Astrocyte (in vitro differentiated cells and primary cell): Measurements from ENCODE around the gene RECQL5. TPM values are rescaled to one million over a fixed set of nuclear protein-coding genes. Genes with fewer than 3 reads are reported as not detected.
"Not testable (repeated sequence)": the region's sequence is repeated elsewhere in the genome, so short reads cannot be mapped to it uniquely, and the experiment has no call there.

Experiments
- DNase-seq: peaks from one replicate; pipeline ENCODE4 v3.0.0-alpha.2; 2010; ENCODE audit warnings: low read depth
- FAIRE-seq: peaks from 2 replicates; lab custom pipeline; 2011; peaks lifted over from hg19 to GRCh38; lab: Jason Lieb, UNC
- H2AFZ ChIP-seq: 2 replicates; pipeline ENCODE4 v1.6.0; 2012; ENCODE audit warnings: low read depth, low read length, inconsistent platforms
- H3K27ac ChIP-seq: 2 replicates; pipeline ENCODE4 v1.5.1; 2011; ENCODE audit warnings: low read depth, low read length, inconsistent platforms
- H3K27me3 ChIP-seq: 2 replicates; pipeline ENCODE4 v1.6.0; 2011; ENCODE audit warnings: low read length, inconsistent platforms; ENCODE audit not compliant: insufficient read depth
- H3K36me3 ChIP-seq: 2 replicates; pipeline ENCODE4 v1.5.1; 2011; ENCODE audit warnings: low read length, inconsistent platforms; ENCODE audit not compliant: insufficient read depth
- H3K4me1 ChIP-seq: 2 replicates; pipeline ENCODE4 v1.5.1; 2011; ENCODE audit warnings: low read length, inconsistent platforms; ENCODE audit not compliant: insufficient read depth
- H3K4me2 ChIP-seq: 2 replicates; pipeline ENCODE4 v1.6.0; 2012; ENCODE audit warnings: low read length, inconsistent platforms
- H3K4me3 ChIP-seq: 2 replicates; pipeline ENCODE4 v1.5.1; 2011; ENCODE audit warnings: low read depth, mild to moderate bottlenecking, low read length, inconsistent platforms; ENCODE audit not compliant: insufficient read depth
- H3K79me2 ChIP-seq: 2 replicates; pipeline ENCODE4 v1.6.0; 2012; ENCODE audit warnings: mild to moderate bottlenecking, low read length, inconsistent platforms; ENCODE audit not compliant: insufficient read depth
- H3K9ac ChIP-seq: 2 replicates; pipeline ENCODE4 v1.6.0; 2012; ENCODE audit warnings: mild to moderate bottlenecking, low read length, inconsistent platforms
- H3K9me3 ChIP-seq: 2 replicates; pipeline ENCODE4 v1.5.1; 2012; ENCODE audit warnings: low read depth, mild to moderate bottlenecking, low read length, inconsistent platforms; ENCODE audit not compliant: insufficient read depth
- H4K20me1 ChIP-seq: 2 replicates; pipeline ENCODE4 v1.6.0; 2012; ENCODE audit warnings: low read length, inconsistent platforms; ENCODE audit not compliant: insufficient read depth
- H3K27ac Mint-ChIP-seq: one replicate; pipeline ENCODE4 v1.8.0; 2021; ENCODE audit warnings: mild to moderate bottlenecking, mixed read lengths; ENCODE audit not compliant: unreplicated experiment
- H3K27me3 Mint-ChIP-seq: one replicate; pipeline ENCODE4 v1.8.0; 2021; ENCODE audit warnings: low read depth, mixed read lengths; ENCODE audit not compliant: unreplicated experiment
- H3K36me3 Mint-ChIP-seq: one replicate; pipeline ENCODE4 v1.8.0; 2021; ENCODE audit warnings: low read depth, mixed read lengths; ENCODE audit not compliant: unreplicated experiment
- H3K4me1 Mint-ChIP-seq: one replicate; pipeline ENCODE4 v1.8.0; 2021; ENCODE audit warnings: low read depth, mixed read lengths; ENCODE audit not compliant: unreplicated experiment
- H3K4me3 Mint-ChIP-seq: one replicate; pipeline ENCODE4 v1.8.0; 2021; ENCODE audit warnings: mild to moderate bottlenecking, moderate library complexity, mixed read lengths; ENCODE audit not compliant: unreplicated experiment
- H3K9me3 Mint-ChIP-seq: one replicate; pipeline ENCODE4 v1.8.0; 2021; ENCODE audit warnings: mild to moderate bottlenecking, mixed read lengths; ENCODE audit not compliant: unreplicated experiment
- EZH2 ChIP-seq: IDR thresholded peaks from 2 replicates; pipeline ENCODE4 v1.6.1; 2012; ENCODE audit warnings: mild to moderate bottlenecking, low read length, inconsistent platforms; ENCODE audit not compliant: insufficient read depth
- total RNA-seq: library from RNA; stranded (reverse); gene quantifications from 2 replicates; pipeline ENCODE4 v1.2.1, GENCODE V29; 2021
- TF ChIP-seq, protein P1 (sequence below): IDR thresholded peaks from 2 replicates; pipeline ENCODE4 v1.5.1; 2011; ENCODE audit warnings: low read depth, mild to moderate bottlenecking, inconsistent platforms, low read length, moderate library complexity; ENCODE audit not compliant: insufficient read depth

RECQL5 gene
- total RNA-seq, 1 donor from 2014 or later: 25.9 TPM

DNA sequence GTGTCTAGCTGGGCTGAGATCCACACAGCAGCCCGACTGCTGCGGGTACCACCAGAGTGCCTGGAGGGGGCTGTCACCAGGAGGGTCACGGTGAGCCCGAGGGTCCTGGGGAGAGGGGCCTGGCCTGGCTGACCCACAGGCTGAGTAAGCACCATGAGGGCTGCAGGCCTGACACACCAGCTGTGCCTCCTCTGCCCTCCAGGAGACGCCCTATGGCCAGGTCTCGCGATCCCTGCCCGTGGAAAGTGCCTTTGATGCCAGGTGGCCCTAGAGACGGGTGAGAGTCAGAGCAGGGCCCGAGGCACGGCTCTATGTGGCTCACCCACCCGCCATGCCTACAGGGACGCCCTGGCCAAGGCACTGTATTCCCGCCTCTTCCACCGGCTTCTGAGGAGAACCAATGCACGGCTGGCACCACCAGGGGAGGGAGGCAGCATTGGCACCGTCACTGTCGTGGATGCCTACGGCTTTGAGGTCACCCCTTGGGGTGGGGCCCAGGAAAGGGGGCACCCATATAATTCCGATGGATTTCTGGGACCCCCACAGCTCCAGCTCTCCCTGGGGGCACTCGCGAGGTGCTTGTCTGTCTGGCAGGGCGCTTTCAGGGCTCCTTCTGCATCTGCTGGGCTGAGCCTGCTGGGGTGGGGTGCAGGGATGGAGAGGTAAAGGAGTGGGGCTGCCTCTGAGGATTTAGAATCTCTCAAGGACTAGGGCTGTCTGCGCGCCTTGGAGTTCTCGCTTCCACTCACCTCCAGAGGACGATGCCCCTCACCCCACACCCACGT, 72.3 kb downstream of the RECQL5 start:
- Histone ChIP-seq H3K4me3 (no peak overlapping the region), H3K79me2 (no peaks in the 10 kb centered on the region), H3K4me2 (no peak overlapping the region), H3K4me1 (no peaks in the 10 kb centered on the region), H2AFZ (no peak overlapping the region), H3K9me3 (no peaks in the 10 kb centered on the region), H3K27me3 (peaks cover 4% of the 10 kb centered on the region), H4K20me1 (no peaks in the 10 kb centered on the region), H3K9ac (no peak overlapping the region), H3K27ac (no peak overlapping the region), H3K36me3 (no peaks in the 10 kb centered on the region)
- H3K27ac Mint-ChIP-seq: no peak overlapping the region
- H3K27me3 Mint-ChIP-seq: peaks cover 18% of the 10 kb centered on the region
- peaks cover 2% of the 10 kb centered on the region for H3K36me3 Mint-ChIP-seq
- H3K4me3 Mint-ChIP-seq: no peak overlapping the region
- no peaks in the 10 kb centered on the region for H3K9me3 Mint-ChIP-seq
- FAIRE-seq (no peak), DNase-seq (no peak)
- no peaks in the 10 kb centered on the region for H3K4me1 Mint-ChIP-seq
- TF ChIP-seq EZH2: no peak
- TF ChIP-seq, protein P1, sequence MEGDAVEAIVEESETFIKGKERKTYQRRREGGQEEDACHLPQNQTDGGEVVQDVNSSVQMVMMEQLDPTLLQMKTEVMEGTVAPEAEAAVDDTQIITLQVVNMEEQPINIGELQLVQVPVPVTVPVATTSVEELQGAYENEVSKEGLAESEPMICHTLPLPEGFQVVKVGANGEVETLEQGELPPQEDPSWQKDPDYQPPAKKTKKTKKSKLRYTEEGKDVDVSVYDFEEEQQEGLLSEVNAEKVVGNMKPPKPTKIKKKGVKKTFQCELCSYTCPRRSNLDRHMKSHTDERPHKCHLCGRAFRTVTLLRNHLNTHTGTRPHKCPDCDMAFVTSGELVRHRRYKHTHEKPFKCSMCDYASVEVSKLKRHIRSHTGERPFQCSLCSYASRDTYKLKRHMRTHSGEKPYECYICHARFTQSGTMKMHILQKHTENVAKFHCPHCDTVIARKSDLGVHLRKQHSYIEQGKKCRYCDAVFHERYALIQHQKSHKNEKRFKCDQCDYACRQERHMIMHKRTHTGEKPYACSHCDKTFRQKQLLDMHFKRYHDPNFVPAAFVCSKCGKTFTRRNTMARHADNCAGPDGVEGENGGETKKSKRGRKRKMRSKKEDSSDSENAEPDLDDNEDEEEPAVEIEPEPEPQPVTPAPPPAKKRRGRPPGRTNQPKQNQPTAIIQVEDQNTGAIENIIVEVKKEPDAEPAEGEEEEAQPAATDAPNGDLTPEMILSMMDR: no peak

DNA sequence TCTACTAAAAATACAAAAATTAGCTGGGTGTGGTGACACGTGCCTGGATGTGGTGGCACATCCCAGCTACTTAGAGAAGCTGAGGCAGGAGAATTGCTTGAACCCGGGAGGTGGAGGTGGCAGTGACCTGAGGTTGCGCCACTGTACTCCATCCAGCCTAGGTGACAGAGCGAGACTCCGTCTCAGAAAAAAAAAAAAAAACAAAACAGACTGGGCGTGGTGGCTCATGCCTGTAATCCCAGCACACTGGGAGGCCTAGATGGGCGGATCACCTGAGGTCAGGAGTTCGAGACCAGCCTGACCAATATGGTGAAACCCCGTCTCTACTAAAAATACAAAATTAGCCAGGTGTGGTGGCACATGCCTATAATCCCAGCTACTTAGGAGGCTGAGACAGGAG, 73.5 kb downstream of the RECQL5 start:
- not testable (repeated sequence) for H3K36me3 ChIP-seq, H3K9me3 Mint-ChIP-seq, H2AFZ ChIP-seq, H3K4me2 ChIP-seq, DNase-seq, H3K9ac ChIP-seq, H3K9me3 ChIP-seq, H3K4me3 ChIP-seq, H3K27ac Mint-ChIP-seq, H3K27ac ChIP-seq, H3K79me2 ChIP-seq, H3K4me1 ChIP-seq, H3K4me1 Mint-ChIP-seq, H3K36me3 Mint-ChIP-seq, H3K27me3 ChIP-seq, H4K20me1 ChIP-seq, H3K4me3 Mint-ChIP-seq, FAIRE-seq
- H3K27me3 Mint-ChIP-seq: peaks cover 18% of the 10 kb centered on the region

DNA sequence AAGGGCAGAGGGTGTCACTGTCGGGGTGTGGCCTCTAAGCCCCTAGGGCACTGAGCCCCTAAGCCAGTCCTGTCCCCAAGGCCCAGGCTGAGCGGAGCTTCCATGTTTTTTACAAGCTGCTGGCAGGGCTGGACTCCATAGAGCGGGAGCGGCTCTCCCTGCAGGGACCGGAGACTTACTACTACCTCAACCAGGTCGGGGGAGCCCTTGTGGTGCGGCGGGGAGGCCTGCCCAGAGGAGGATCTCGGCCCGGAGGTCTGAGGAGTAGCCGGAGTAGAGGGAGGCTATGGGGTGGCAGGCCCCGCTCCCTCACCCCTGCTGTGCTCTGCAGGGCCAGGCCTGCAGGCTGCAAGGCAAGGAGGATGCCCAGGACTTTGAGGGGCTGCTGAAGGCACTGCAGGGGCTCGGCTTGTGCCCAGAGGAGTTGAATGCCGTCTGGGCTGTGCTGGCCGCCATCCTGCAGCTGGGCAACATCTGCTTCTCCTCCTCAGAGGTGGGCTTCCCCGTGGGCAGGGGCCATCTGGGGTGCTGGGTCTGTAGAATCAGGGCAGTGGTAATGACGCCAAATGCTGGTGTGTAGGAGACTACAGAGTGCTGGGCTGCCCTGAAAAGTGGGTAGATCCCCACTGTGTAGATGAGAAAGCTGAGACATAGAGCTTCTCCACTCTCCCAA, 74.5 kb downstream of the RECQL5 start:
- Histone ChIP-seq H3K9me3 (no peaks in the 10 kb centered on the region), H3K27ac (no peak overlapping the region), H3K4me2 (no peak overlapping the region), H3K79me2 (no peaks in the 10 kb centered on the region), H3K4me1 (no peaks in the 10 kb centered on the region), H2AFZ (no peak overlapping the region), H3K27me3 (peaks cover 8% of the 10 kb centered on the region), H4K20me1 (no peaks in the 10 kb centered on the region), H3K9ac (no peak overlapping the region), H3K36me3 (no peaks in the 10 kb centered on the region), H3K4me3 (no peak overlapping the region)
- FAIRE-seq: no peak
- no peak for DNase-seq
- Mint-ChIP-seq H3K27ac (no peak overlapping the region), H3K4me3 (no peak overlapping the region), H3K27me3 (peaks cover 18% of the 10 kb centered on the region), H3K4me1 (no peaks in the 10 kb centered on the region), H3K36me3 (peaks cover 2% of the 10 kb centered on the region), H3K9me3 (no peaks in the 10 kb centered on the region)
- TF ChIP-seq, protein P1: no peak
- TF ChIP-seq EZH2: no peak
